SK-N-DZ (cell line): ENCODE results near the gene KCNK7.

Source experiments
- DNase-seq: peaks from one replicate; pipeline ENCODE4 v3.0.0-alpha.2; 2015; ENCODE audit warnings: low spot score

KCNK7 gene

DNA sequence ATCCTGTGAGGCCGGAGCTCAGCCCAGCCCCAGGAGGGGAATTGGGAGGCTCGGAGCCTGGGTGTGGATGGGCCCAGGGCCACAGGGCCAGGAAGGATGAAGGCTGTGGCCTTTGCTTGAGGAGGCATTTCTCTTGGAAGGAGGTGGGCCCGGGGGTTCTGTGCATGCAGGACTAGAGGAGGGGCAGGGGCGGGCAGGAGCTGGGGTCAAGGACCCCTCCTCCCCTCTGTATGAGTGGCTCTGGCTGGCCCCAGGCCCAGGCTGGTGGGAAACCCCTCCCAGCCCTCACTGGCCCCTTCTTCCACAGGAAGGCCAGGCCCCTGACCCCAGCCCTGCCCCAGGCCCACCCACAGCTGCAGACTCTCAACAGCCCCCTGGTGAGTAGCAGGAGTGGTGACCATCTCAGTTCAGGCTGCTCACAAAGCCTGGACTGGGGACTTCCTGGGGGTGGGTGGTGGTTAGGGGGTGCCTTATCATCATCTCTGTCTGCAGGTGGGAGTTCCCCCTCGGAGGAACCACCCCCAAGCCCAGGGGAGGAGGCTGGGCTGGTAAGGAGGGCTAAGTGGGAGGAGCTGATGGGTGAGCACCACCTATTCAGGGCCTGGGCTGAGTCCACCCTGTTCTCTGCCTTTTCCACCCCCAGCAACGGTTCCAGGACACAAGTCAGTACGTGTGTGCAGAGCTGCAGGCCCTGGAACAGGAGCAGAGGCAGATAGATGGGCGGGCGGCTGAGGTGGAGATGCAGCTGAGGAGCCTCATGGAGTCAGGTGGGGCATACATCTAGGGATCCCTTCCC, 6.0 kb downstream of the KCNK7 start:
- peak; percentile 63 for DNase-seq

DNA sequence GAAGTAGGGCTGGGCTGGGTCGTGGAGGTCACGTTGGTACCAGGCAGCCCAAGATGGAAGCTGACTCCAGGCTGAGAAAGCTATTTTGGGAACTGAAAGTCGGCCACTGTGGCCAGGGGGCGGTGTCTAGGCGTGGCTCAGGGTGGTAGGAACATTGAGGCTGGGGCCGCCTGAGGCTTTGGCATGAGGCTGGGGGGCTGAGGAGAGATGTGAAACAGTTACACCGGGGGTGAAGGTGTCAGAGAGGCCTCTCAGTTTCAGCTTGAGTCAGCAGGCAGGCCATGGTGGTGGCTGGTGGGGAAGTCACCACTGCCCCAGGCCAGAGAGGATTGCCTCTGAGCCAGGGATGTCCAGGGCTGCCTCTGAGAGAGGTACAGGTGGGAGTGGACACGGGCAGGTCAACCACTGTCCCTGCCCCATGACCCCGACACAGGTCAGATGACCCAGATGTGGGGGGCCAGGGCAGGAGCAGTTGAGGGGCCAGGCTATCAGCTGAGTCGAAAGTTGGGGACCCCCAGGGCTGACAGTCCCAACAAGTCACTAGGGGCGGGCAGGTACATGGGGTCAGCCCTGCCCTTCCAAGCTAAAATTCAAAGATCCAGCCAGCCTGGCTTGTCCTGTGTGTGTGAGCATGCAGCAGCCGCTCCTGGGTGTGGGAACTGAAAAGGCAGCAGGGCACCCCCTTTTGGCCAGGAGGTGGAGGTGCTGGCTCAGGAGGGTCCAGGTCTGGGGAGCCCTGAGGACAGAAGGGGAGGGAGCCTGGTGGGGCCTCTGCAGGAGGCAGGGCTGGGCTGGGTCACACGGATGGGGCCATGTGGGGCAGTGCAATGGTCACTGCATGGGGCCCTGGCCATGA, 7.2 kb downstream of the KCNK7 start:
- DNase-seq: peak; percentile 66

DNA sequence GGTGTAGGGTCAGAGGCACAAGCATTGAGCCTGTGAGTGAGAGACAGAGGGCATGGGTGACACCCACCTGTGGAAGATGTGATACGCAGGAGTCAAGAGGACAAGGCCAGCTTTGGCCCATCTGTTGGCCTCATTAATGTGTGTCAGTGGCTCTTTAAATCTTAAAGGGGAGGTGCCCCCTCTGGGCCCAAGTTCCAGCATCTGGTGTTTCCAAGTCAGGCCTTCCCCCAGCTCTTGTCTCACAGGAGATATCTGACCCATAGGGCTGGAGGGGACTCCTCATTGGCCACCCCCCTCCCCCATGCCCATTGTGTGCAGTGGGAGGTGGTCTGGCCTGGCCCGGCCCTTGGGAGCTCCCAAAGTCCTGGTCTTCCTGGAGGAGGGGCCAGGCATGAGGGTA, 8.9 kb downstream of the KCNK7 start:
- DNase-seq: peak; percentile 58

DNA sequence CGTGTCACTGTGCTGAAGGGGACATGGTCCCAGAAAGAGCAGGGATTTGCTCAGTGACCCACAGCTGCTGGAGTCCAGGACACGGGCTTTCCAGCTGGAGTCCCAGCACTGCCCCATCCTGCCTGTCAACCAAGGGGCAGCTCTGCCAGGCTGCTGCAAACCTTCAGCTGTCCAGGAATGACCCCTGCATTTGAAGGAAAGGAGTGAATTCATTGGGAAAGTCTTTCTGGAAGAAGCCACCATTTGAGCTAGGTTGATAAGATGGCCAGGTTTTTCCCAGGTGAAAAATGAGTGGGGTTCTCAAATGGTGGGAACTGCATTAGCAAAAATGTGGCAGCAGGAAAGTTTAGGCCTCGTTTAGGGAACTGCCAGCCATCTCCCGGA, 9.4 kb downstream of the KCNK7 start:
- DNase-seq: no peak

DNA sequence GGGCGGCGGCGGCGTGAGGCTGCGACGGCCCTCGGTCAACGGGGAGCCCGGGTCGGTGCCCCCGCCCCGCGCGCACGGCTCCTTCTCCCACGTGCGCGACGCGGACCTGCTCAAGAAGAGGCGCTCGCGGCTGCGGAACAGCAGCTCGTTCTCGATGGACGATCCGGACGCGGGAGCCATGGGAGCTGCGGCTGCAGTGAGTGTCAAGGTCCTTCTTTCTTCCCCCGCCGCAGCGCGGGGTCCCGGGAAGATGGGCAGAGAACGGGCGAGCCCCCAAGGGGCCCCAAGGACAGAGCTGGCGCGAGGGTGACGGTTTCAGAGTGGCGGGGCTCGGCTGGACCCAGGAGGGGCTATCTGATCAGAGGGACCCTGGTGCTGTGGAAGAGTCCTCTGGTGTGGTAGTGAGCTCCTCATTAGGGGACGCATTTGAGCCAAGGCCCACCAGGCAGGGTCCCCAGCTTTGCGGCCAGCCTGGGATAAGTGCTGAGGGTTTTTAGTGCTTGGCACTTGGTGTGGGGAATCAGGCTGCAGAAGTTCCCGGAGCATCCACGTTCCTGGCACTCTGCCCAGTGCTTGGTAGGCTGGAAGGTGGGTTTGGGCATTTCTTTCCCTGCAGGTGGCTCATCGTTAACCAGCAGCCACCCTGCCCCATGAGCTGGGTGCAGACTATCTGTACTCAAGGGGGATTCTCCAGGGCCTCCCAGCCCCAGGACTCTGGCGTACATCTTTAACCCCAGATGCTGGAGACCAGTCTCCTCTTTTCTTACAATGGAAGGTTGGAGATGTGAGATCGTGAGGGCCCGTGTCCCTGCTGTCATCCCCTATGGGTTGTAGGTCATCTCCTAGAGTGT, 10.0 kb downstream of the KCNK7 start:
- no peak for DNase-seq

DNA sequence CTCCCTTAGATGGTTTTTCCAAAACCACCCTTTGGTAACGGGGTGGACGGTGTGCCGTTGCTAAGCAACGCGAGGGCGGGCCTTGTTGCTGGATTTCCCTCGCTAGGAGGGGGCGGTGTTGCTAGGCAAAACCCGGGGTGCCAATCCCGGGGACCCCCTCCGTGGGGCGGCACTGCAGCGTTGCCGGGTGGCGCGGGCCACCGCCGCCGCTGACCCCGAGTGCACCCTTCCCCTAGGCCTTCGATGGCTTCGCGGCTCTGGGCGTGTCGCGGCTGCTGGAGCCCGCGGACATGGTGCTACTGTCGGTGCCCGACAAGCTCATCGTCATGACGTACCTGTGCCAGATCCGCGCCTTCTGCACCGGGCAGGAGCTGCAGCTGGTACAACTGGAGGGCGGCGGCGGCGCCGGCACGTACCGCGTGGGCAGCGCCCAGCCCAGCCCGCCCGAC, 10.9 kb downstream of the KCNK7 start:
- DNase-seq: no peak

DNA sequence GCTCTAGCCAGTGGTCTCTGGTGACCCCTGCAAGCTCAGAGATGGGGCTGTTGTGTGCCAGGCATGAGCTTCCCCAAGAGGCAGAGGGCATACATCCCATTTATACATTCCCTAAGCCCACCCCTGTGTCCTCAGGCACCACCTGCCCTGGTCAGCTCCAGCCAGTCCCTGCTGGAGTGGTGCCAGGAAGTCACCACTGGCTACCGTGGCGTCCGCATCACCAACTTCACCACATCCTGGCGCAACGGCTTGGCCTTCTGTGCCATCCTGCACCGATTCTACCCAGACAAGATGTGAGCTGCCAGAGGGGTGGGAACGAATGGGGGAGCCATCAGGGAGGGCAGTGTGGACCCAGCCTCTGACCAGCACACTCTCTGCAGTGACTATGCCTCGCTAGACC, 11.5 kb downstream of the KCNK7 start:
- no peak for DNase-seq

DNA sequence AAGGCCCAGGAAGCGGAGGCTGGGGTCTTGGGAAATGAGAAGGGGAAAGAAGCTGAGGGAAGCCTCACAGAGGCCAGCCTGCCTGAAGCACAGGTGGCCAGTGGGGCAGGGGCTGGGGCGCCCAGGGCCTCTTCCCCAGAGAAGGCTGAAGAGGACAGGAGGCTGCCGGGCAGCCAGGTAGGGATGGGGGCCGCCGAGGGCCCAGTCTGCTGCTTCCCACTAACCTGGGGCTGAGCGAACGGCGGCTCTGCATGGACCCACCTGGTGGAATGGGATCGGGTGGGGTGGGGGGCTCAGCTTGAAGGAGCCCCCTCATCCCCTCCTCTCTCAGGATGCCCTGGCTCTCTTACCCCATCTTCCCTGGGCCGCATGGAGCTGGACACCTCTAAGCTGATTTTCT, 12.0 kb downstream of the KCNK7 start:
- no peak for DNase-seq

DNA sequence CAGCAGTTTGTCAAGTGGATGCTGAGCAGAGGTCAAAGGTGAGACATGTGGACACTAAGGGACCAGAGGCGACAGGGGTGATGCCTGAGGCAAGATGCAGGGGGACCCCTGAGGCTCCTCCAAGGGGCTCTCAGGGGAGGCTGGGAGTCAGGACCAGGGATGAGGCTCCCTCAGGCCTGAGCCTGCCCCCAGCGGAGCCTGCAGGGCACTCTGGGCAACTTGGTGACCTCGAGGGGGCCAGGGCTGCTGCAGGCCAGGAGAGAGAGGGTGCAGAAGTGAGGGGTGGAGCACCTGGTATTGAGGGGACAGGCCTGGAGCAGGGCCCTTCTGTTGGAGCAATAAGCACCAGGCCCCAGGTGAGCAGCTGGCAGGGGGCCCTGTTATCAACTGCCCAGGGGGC, 13.7 kb downstream of the KCNK7 start:
- DNase-seq: no peak

DNA sequence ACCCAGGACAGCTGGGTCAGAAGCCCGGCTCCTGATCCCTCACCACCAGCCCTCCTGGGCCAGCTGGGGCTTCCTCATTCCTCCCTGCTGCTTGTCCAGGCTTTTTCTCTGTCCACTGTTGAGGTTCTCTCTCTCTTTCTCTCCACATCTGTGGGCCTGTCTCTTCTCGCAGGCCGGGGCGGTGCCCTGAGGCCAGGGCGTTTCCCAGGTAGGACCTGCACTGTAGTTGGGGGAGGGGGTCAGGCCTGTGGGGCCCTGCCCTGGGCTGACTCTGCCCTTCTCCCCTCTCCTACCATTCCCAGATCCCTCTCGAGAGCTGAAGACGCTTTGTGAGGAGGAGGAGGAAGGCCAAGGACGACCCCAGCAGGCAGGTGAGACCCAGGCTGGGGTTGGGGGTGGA, 14.8 kb downstream of the KCNK7 start:
- DNase-seq: no peak

DNA sequence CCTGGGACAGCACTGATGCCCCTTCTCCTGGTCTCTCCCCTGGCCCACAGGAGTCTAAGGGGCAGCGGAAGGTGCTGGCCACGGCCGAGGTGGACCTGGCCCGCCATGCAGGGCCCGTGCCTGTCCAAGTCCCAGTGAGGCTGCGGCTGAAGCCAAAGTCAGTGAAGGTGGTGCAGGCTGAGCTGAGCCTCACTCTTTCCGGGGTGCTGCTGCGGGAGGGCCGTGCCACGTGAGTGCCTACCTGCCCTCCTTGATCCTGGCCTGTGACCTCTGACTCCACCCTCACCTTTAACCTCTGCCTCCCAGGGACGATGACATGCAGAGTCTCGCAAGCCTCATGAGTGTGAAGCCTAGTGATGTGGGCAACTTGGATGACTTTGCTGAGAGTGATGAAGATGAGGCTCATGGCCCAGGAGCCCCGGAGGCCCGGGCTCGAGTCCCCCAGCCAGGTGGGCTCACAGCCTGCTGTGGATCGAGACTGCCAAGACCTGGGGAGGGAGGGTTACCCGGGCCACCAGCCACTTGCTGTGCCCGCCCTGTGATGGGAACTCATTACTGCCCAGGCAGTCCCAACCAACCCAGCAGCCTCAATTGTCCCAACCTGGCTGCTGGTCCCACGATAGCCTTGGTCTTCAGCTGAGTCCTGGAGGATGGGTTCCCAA, 15.4 kb downstream of the KCNK7 start:
- no peak for DNase-seq

DNA sequence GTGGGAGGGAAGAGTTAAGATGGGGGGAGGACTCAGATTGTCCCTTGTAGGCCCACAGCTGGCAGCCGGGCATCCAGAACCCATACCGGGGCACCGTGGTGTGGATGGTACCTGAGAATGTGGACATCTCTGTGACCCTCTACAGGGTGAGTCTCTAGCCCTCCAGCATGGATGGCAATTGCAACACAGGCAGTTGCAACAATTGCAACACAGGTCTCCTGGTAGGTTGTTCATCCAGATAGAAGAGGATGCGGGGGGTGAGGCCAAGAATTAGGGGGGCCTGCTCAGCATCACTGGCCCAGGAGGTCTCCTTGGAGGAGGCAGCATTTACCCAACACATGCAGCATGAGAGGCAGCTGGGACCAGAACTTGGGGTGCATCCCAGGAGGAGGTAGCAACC, 16.3 kb downstream of the KCNK7 start:
- no peak for DNase-seq

DNA sequence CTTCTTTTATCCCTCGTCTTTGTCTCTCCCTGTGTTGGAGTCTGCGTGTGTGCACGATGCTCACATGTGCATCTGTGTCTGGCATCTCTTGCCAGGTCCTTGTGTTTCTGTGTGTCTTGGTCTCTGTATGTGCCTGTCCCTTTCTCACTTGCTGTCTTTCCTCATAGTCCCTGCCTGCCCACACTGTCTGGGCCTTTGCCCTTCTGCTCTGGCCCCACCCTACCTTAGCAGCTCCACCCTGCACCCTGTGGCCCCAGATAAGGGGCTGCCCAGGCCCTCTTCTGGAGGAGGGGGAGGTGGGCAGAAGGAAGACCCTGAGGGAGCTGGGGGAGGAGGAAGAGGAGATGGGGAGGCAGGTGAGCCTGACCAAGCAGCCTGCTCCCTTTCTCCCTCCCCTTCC, 16.9 kb downstream of the KCNK7 start:
- no peak for DNase-seq

DNA sequence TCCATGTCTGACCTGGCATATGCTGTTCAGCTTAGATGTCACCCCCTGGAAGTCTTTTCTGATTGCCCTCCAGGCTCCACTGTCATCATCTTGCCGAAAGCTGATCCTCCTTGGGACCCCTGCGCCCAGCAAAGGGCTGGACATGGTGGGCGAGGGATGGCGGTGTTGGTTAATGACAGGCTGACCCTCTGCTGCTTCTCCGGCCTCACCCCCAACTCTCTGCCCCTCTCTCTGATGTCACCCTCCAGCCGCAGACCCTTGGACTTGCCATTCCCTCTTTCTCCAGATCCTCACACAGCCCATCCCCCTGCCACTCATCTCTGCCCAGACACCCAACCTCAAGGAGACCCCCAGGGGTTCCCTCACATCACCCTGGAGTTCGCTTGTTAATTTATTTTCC, 17.5 kb downstream of the KCNK7 start:
- no peak for DNase-seq

DNA sequence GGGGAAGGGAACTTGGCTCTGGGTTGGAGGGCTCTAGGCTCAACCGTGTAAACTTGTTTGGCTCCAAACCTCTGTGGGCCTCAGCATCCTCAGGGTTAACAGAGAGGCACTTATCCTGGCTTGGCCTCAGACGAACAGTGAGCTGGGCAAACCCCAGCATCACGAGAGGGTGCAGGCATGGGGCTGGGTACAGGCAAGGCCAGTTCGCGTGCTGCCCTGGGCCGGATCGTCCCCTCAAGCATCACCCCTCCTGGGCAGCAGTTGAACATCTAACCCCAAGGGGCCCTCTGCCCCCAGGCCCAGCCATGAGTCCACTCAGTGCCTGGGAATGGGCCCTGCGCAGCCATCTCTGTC, 17.9 kb downstream of the KCNK7 start:
- no peak for DNase-seq

DNA sequence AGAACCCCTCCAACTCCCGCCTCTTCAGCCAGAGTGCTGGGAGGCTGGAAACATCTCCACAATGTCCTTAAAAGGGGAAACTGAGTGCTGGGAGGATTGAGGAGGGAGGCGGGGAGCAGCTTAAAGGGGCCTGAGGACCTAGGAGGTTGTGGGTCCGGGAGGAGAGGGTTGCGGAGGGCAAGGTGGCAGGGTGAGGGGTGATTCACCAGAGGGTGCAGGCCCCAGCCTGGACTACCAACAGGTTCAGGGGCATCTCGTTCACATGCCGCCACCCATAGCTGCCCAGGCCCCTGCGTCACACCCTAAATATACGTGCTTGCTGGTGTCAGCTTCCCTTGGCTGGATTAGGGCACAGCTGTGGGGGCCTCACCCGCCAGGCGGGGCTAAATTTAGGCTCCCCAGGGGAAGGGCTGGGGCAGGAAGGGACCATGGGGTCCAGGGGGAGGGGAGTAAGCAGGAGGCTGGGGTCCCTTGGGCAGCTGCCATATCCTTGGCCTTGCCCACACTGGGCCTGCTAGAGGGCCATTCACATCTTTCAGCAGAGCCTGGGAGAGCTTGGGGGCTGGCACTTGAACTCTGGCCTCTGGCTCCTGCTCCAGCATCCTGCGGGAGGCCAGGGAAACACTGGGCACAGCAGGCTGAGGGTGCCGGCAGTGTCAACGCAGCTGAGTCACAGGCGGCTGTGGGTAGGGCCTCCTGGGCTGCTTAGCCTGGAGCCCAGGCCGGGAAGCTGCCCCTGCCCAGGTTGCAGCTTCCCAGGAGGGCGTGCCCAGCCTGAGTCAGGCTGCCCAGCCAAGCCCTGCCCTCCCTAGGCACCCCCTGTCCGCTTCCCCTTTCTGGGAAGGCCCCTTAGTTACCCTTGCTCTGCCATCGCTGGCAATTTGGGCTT, 18.5 kb downstream of the KCNK7 start:
- DNase-seq: no peak

DNA sequence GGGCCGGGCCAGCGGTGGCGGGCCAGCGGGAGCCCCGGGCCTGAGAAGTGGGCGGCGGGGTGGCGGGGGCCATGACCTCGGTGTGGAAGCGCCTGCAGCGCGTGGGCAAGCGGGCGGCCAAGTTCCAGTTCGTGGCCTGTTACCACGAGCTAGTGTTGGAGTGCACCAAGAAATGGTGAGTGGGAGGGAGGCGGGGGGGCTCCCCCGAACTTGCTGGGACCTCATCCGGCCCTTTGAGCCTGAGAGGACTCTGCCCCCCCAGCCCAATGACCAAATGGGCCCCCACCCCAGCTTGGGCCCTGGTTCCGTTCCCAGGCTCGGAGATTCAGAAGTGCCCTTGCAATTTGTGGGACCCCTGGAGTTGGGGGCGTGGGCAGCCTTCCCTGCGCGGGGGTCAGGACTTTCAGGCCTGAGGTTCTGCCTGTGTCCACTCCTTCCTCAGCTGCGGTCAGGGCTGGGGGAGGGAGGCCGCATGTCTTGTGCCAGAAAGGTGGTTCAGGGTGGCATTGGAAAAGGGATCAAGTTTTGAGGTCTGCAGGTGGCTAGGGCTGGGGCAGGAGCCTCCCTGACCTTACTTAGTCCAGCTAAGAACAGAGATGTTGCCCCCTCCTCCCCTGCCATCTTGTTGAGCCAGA, 19.3 kb downstream of the KCNK7 start:
- no peak for DNase-seq

DNA sequence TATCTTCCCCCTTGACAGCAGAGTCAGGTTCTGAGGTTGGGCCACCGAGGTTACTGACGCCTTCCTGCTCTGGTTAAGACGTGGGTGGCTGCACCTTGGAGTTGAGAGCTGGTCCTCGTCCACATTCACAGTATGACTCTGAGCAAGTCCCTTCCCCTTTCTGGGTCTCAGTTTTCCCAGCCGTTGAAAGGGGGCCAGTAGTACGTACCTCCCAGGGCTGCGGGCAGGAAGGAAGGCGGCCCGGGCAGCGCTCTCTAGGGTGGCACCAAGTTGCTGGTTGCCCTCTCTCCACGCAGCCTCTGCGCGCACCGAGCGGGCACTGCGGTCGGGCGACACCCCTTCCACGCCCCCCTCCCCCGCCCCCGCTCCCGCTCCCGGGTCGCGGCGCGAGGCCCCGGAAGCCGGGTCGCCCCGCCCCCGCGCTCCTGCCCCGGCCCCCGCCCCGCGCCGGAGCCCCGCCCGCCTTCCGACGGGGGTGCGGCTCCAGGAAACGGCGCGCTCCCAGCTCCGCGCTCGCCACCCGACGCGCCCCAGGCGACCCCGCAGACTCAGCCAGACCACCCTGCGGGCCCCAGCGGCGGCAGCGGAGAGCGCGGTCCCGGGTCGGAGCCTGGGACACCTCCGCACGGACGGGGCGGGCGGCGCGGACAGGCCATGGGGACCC, 19.9 kb downstream of the KCNK7 start, which contains the start of gene EHBP1L1:
EHBP1L1 (plus strand) TSS at position 486 of the 664 bp plus-strand sequence. CDS start 250 bp downstream, outside the sequence.
- no peak for DNase-seq

DNA sequence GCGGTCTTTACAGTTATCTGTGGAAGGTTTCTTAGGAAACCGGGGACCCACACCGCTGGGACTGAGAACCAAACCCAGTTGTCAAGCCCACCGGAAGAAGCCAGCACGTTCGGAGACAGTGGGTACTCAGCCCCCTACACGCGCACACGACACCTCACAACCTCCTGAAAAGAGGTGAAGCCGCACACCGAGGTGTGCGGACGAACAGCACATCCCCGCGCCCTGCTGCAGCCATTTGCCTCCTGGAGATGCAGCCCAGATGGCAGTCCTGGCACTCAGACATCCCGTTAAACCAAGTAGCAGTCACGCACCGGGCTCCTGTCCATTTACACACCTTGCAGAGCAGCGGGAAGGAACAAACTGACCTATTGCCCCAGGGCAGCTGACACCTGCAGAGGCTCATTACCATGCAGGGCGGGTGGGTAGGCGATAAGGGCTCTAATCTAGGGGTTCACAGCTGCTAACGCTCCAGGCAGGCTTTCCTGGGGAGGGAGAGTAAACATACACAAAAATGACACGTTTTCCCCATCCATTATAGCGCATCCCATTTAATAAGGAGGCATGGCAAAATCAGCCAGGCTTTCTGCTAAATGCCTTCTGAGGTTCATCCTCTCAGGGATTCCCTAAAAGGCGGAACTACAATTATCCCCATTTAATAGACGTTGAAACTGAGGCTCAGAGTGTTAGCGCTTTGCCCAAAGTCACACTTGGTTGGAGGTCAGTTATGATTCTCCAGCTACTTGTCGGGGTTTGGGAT, 20.6 kb downstream of the KCNK7 start:
- DNase-seq: no peak
